ENCODE results near the gene TIMM21. TPM values are rescaled to one million over a fixed set of nuclear protein-coding genes. Genes with fewer than 3 reads are reported as not detected.

TIMM21 gene
- 10 to 100 TPM; 10.5 to 38.1 (median 22.0) TPM for total RNA-seq

DNA sequence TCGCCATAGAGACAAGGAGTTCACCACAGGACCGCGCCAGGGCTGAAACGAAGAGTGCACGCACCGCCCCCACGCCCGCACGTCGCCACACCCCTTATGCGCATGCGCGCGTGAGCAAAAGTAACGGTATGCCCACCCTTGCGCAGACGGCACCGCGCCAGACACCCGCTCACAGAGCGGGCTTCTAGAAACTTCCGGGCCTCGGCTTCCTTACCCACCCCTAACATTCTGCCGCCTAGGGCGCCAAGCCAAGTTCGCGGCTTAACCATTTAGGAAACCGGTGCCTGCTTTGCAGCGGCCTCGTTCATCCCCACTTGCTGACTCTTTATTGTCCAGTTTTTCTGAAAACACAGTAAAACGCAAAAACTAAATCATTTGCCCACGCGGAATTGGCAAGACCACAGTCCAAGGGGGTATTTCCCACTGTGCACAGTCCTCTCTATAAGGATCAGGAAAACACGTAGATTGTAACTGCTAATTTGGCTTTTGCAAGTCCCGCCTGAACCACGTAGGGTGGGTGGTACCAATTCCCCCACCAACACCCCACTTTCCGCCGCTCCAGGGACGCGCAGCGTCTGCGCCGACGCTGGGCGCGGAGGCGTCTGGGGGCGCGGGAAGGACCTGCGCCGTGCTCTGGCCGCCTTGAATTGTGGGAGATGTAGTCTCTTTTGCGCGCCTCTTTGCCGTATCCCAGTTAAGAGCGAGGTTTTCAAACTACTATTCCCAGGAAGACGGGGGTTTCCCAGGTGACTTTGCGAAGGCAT, at the start of gene TIMM21, which contains the start of gene FBXO15:
TIMM21 (plus strand) TSS at position 745 of the 764 bp plus-strand sequence. CDS start 286 bp downstream, outside the sequence.
FBXO15 (minus strand) TSS at position 56 of the 764 bp plus-strand sequence; CDS start at position 7, 49 bp downstream.
- Histone ChIP-seq H3K4me3 (peak within 1 kb of the TSS; percentile 59 to 91 (median 71)), H3K4me1 (peaks cover 11 to 35% (median 18%) of the 10 kb centered on the region in 4 donors), H3K9me3 (no peaks in the 10 kb centered on the region), H3K36me3 (no peaks in the 10 kb centered on the region), H3K27ac (peak within 1 kb of the TSS; percentile 92 to 99 (median 96)), H3K27me3 (no peaks in the 10 kb centered on the region)
- peak; percentile 66 to 90 (median 82) for TF ChIP-seq POLR2AphosphoS5 (IDR thresholded peaks at IDR 0.05)
- TF ChIP-seq EP300 (IDR thresholded peaks at IDR 0.05; ENCODE audit: low read depth) = no peak
- TF ChIP-seq POLR2A (IDR thresholded peaks at IDR 0.05) = peak; percentile 70
- TF ChIP-seq, protein P1, sequence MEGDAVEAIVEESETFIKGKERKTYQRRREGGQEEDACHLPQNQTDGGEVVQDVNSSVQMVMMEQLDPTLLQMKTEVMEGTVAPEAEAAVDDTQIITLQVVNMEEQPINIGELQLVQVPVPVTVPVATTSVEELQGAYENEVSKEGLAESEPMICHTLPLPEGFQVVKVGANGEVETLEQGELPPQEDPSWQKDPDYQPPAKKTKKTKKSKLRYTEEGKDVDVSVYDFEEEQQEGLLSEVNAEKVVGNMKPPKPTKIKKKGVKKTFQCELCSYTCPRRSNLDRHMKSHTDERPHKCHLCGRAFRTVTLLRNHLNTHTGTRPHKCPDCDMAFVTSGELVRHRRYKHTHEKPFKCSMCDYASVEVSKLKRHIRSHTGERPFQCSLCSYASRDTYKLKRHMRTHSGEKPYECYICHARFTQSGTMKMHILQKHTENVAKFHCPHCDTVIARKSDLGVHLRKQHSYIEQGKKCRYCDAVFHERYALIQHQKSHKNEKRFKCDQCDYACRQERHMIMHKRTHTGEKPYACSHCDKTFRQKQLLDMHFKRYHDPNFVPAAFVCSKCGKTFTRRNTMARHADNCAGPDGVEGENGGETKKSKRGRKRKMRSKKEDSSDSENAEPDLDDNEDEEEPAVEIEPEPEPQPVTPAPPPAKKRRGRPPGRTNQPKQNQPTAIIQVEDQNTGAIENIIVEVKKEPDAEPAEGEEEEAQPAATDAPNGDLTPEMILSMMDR (IDR thresholded peaks at IDR 0.05) = no peak
- 0 to 1% methylated on average over 16 to 55 of the region's 58 CpGs for WGBS, 2 donors (ENCODE audit: low coverage in 1 of 2)
- DNase-seq = peak; percentile 97
- intact Hi-C loops (cut with DNase I; ENCODE audit: low total_unique reads) (no loop called here), in situ Hi-C loops (cut with MboI; ENCODE audit: low pct_ligation_motif_present in 1 of 4, low pct_unique_long_range_greater_than_20kb in 1 of 4, low sequenced_read_pairs in 3 of 4) (no loop called here)

GRCh38 chr18:74108460-74108859, 39.9 kb upstream of the TIMM21 start:
- peaks cover 9% of the 10 kb centered on the region for H3K27me3 ChIP-seq
- H3K4me1 ChIP-seq = peaks cover 0 to 6% (median 0%) of the 10 kb centered on the region in 4 donors
- DNase-seq = no peak
- no peak overlapping the region for H3K27ac ChIP-seq
- TF ChIP-seq POLR2A (IDR thresholded peaks at IDR 0.05) = no peak
- no peak for TF ChIP-seq EP300 (IDR thresholded peaks at IDR 0.05; ENCODE audit: low read depth)
- no peak for TF ChIP-seq POLR2AphosphoS5 (IDR thresholded peaks at IDR 0.05)
- TF ChIP-seq, protein P1 (IDR thresholded peaks at IDR 0.05) = no peak
- intact Hi-C loops (cut with DNase I; ENCODE audit: low total_unique reads) (no loop called here), in situ Hi-C loops (cut with MboI; ENCODE audit: low pct_ligation_motif_present in 1 of 4, low pct_unique_long_range_greater_than_20kb in 1 of 4, low sequenced_read_pairs in 3 of 4) (no loop called here)
- peaks cover 4 to 6% of the 10 kb centered on the region in 2 donors for H3K9me3 ChIP-seq
- 74 to 92% methylated on average over 2 of the region's 2 CpGs for whole genome bisulfite sequencing, 2 donors (ENCODE audit: low coverage in 1 of 2)
- H3K36me3 ChIP-seq = no peaks in the 10 kb centered on the region
- H3K4me3 ChIP-seq = no peak overlapping the region

GRCh38 chr18:74110149-74110548, 38.2 kb upstream of the TIMM21 start:
- H3K36me3 ChIP-seq = no peaks in the 10 kb centered on the region
- no peak overlapping the region for H3K4me3 ChIP-seq
- 68 to 77% methylated on average over 1 of the region's 1 CpG for WGBS, 2 donors (ENCODE audit: low coverage in 1 of 2)
- peaks cover 4 to 6% of the 10 kb centered on the region in 2 donors for H3K9me3 ChIP-seq
- H3K4me1 ChIP-seq = peaks cover 0 to 6% (median 0%) of the 10 kb centered on the region in 4 donors
- no peak overlapping the region for H3K27ac ChIP-seq
- intact Hi-C loops (cut with DNase I; ENCODE audit: low total_unique reads) = no loop called here
- DNase-seq = no peak
- H3K27me3 ChIP-seq = peaks cover 9% of the 10 kb centered on the region
- in situ Hi-C loops (cut with MboI; ENCODE audit: low pct_ligation_motif_present in 1 of 4, low pct_unique_long_range_greater_than_20kb in 1 of 4, low sequenced_read_pairs in 3 of 4) = no loop called here
- TF ChIP-seq, protein P1 (IDR thresholded peaks at IDR 0.05) = no peak
- no peak for TF ChIP-seq POLR2AphosphoS5 (IDR thresholded peaks at IDR 0.05)
- TF ChIP-seq EP300 (IDR thresholded peaks at IDR 0.05; ENCODE audit: low read depth) = no peak
- TF ChIP-seq POLR2A (IDR thresholded peaks at IDR 0.05) = no peak

GRCh38 chr18:74110976-74111375, 37.3 kb upstream of the TIMM21 start:
- TF ChIP-seq POLR2AphosphoS5 (IDR thresholded peaks at IDR 0.05) = no peak
- no peak for TF ChIP-seq EP300 (IDR thresholded peaks at IDR 0.05; ENCODE audit: low read depth)
- TF ChIP-seq, protein P1 (IDR thresholded peaks at IDR 0.05) = no peak
- no peak for TF ChIP-seq POLR2A (IDR thresholded peaks at IDR 0.05)
- H3K27ac ChIP-seq = no peak overlapping the region
- H3K4me1 ChIP-seq = peaks cover 0 to 6% (median 0%) of the 10 kb centered on the region in 4 donors
- no peaks in the 10 kb centered on the region for H3K36me3 ChIP-seq
- H3K4me3 ChIP-seq = no peak overlapping the region
- peaks cover 4 to 6% of the 10 kb centered on the region in 2 donors for H3K9me3 ChIP-seq
- intact Hi-C loops (cut with DNase I; ENCODE audit: low total_unique reads) = no loop called here
- DNase-seq = peak; percentile 39
- 38 to 47% methylated on average over 3 to 4 of the region's 4 CpGs for WGBS, 2 donors (ENCODE audit: low coverage in 1 of 2)
- in situ Hi-C loops (cut with MboI; ENCODE audit: low pct_ligation_motif_present in 1 of 4, low pct_unique_long_range_greater_than_20kb in 1 of 4, low sequenced_read_pairs in 3 of 4) = no loop called here
- H3K27me3 ChIP-seq = peaks cover 9% of the 10 kb centered on the region

Measured in transverse colon (tissue), 4 donors.